OCI-LY7 (cell line): Measurements from ENCODE around the gene CRELD2. TPM values are rescaled to one million over a fixed set of nuclear protein-coding genes. Genes with fewer than 3 reads are reported as not detected.

Experiments used
- BruUV-seq: library from RNA; stranded (reverse); fragments of 400-500 nt; replicated peaks from 2 replicates; lab custom pipeline; 2021; lab: Mats Ljungman, UMichigan
- CTCF ChIA-PET: fragments of 300-600 bp; sonication (Branson Sonifier 250); formaldehyde crosslinking; loops from one replicate; lab custom pipeline; 2022; ENCODE audit warnings: antibody characterized with exemption; ENCODE audit not compliant: unreplicated experiment; lab: Charles Lee
- POLR2A ChIA-PET: fragments of 300-600 bp; sonication (Branson Sonifier 250); formaldehyde crosslinking; loops from one replicate; lab custom pipeline; 2022; ENCODE audit warnings: antibody characterized with exemption; lab: Charles Lee
- DNase-seq: peaks from one replicate; pipeline ENCODE4 v3.0.0-alpha.2; 2015; ENCODE audit warnings: low spot score
- H2AFZ ChIP-seq: fragments of 200-600 bp; sonication (generic), shearing (Covaris generic); 2 replicates; pipeline ENCODE4 v1.6.1; 2014; ENCODE audit warnings: mild to moderate bottlenecking, antibody characterized with exemption, low read length, moderate library complexity
- H3K27ac ChIP-seq: fragments of 200-600 bp; sonication (generic); 2 replicates; pipeline ENCODE4 v1.5.1; 2014; ENCODE audit warnings: mixed run types, low read depth, mild to moderate bottlenecking, moderate library complexity, low read length, inconsistent platforms; ENCODE audit not compliant: poor library complexity, severe bottlenecking
- H3K36me3 ChIP-seq: fragments of 200-600 bp; sonication (generic); 2 replicates; pipeline ENCODE4 v1.6.1; 2014; ENCODE audit warnings: mild to moderate bottlenecking, antibody characterized with exemption, low read length, moderate library complexity, mixed read lengths; ENCODE audit not compliant: insufficient read depth
- H3K4me1 ChIP-seq: fragments of 200-600 bp; sonication (generic); 2 replicates; pipeline ENCODE4 v1.5.1; 2014; ENCODE audit warnings: mild to moderate bottlenecking, low read length; ENCODE audit not compliant: insufficient read depth, poor library complexity, severe bottlenecking
- H3K4me2 ChIP-seq: fragments of 200-600 bp; sonication (generic); 2 replicates; pipeline ENCODE4 v1.6.1; 2014; ENCODE audit warnings: mild to moderate bottlenecking, low read length
- H3K4me3 ChIP-seq: fragments of 200-600 bp; sonication (generic); 2 replicates; pipeline ENCODE4 v1.5.1; 2014; ENCODE audit warnings: mild to moderate bottlenecking, low read depth, low read length; ENCODE audit not compliant: poor library complexity, severe bottlenecking
- H3K79me2 ChIP-seq: fragments of 200-600 bp; sonication (generic); 2 replicates; pipeline ENCODE4 v1.6.1; 2016; ENCODE audit warnings: low read depth, mild to moderate bottlenecking, low read length, moderate library complexity, mixed read lengths; ENCODE audit not compliant: insufficient read depth
- H3K9me2 ChIP-seq: fragments of 200-600 bp; sonication (generic); 2 replicates; pipeline ENCODE4 v1.6.1; 2016; ENCODE audit warnings: mild to moderate bottlenecking, low read length, mixed read lengths; ENCODE audit not compliant: insufficient read depth
- H3K9me3 ChIP-seq: fragments of 200-600 bp; sonication (generic); 2 replicates; pipeline ENCODE4 v1.6.1; 2014; ENCODE audit warnings: mild to moderate bottlenecking, mixed run types, low read length, mixed read lengths
- H4K20me1 ChIP-seq: fragments of 200-600 bp; sonication (generic); 2 replicates; pipeline ENCODE4 v1.6.1; 2014; ENCODE audit warnings: mild to moderate bottlenecking, antibody characterized with exemption, low read length, moderate library complexity, mixed read lengths; ENCODE audit not compliant: insufficient read depth
- CTCF ChIP-seq: fragments of 200-600 bp; sonication (generic); conservative IDR thresholded peaks from 2 replicates; pipeline ENCODE4 v1.5.1; 2014; ENCODE audit warnings: mild to moderate bottlenecking, antibody characterized with exemption, low read length, moderate library complexity, mixed read lengths
- EZH2phosphoT487 ChIP-seq: fragments of 200-600 bp; sonication (generic); IDR thresholded peaks from 2 replicates; pipeline ENCODE4 v1.6.1; 2018; ENCODE audit warnings: low read depth, borderline replicate concordance, mild to moderate bottlenecking, mixed run types, antibody characterized with exemption, low read length, moderate library complexity, mixed read lengths
- intact Hi-C: fragments of 100-400 bp; cut with micrococcal nuclease; formaldehyde crosslinking; loops from one replicate; pipeline ENCODE4 v1.10.0; 2022; ENCODE audit not compliant: unreplicated experiment
- total RNA-seq, 2 experiments: library from RNA; depleted of rRNA in 1 of 2; stranded (reverse); fragments of >200 nt in 1 of 2; shearing (Covaris generic) in 1 of 2; gene quantifications; 2 replicates each; pipeline ENCODE4 v1.2.3, GENCODE V29; 2014 to 2022

Gene CRELD2
- total RNA-seq, 2 experiments from 2014 or later, result 32.0 to 32.5 TPM

GRCh38 chr22:49955581-49956417, 37.4 kb downstream of the CRELD2 start:
- CTCF ChIA-PET, result no interaction called here
- TF ChIP-seq CTCF, result no peak

GRCh38 chr22:49956418-49956770, 38.0 kb downstream of the CRELD2 start:
- no peaks in the 10 kb centered on the region for H3K9me2 ChIP-seq
- no peak overlapping the region for H2AFZ ChIP-seq
- TF ChIP-seq CTCF, result no peak
- no peak for TF ChIP-seq EZH2phosphoT487
- no peaks in the 10 kb centered on the region for H4K20me1 ChIP-seq
- H3K4me2 ChIP-seq, result no peak overlapping the region
- peaks cover 12% of the 10 kb centered on the region for H3K4me1 ChIP-seq
- no peak for DNase-seq
- CTCF ChIA-PET, result no interaction called here
- H3K4me3 ChIP-seq, result no peak overlapping the region
- intact Hi-C loops, result no loop called here
- H3K79me2 ChIP-seq, result peaks cover 7% of the 10 kb centered on the region; the same call in 1 of the 2 replicates
- H3K27ac ChIP-seq, result no peak overlapping the region
- BruUV-seq, result no TSS peak
- no peaks in the 10 kb centered on the region for H3K9me3 ChIP-seq
- peaks cover 5% of the 10 kb centered on the region for H3K36me3 ChIP-seq
- POLR2A ChIA-PET, result interaction anchor here (0.6 kb wide), 1 partner anchor 10 kb away, joined by 3 read pairs; no protein-coding TSS in a partner anchor

More at GRCh38 chr22:49955581-49956417, 37.4 kb downstream of the CRELD2 start:
- no peak overlapping the region for H3K4me2 ChIP-seq
- H3K79me2 ChIP-seq, result peaks cover under 1% of the 10 kb centered on the region; the same call in 1 of the 2 replicates
- no peaks in the 10 kb centered on the region for H3K9me2 ChIP-seq
- H2AFZ ChIP-seq, result no peak overlapping the region
- BruUV-seq, result no TSS peak
- peaks cover 12% of the 10 kb centered on the region for H3K4me1 ChIP-seq
- no peaks in the 10 kb centered on the region for H4K20me1 ChIP-seq
- H3K36me3 ChIP-seq, result no peaks in the 10 kb centered on the region
- DNase-seq, result no peak
- H3K9me3 ChIP-seq, result no peaks in the 10 kb centered on the region
- intact Hi-C loops, result no loop called here
- POLR2A ChIA-PET, result interaction anchor here (0.6 kb wide), 1 partner anchor 9 kb away, joined by 3 read pairs; no protein-coding TSS in a partner anchor
- no peak overlapping the region for H3K4me3 ChIP-seq
- H3K27ac ChIP-seq, result no peak overlapping the region
